HG02970 (cell line): ENCODE data around the gene TTLL4.

Experiments used
- ATAC-seq: cut with Tn5 transposase; IDR thresholded peaks from one replicate; pipeline ENCODE4 v1.9.1; 2021; ENCODE audit warnings: mild to moderate bottlenecking, moderate library complexity, moderate number of reproducible peaks; ENCODE audit not compliant: unreplicated experiment, low FRiP score

TTLL4 gene

GRCh38 chr2:218780046-218780445 lies 69.4 kb downstream of the TTLL4 start:
- ATAC-seq: no peak

GRCh38 chr2:218780851-218781690 lies 70.4 kb downstream of the TTLL4 start:
- ATAC-seq: no peak

DNA sequence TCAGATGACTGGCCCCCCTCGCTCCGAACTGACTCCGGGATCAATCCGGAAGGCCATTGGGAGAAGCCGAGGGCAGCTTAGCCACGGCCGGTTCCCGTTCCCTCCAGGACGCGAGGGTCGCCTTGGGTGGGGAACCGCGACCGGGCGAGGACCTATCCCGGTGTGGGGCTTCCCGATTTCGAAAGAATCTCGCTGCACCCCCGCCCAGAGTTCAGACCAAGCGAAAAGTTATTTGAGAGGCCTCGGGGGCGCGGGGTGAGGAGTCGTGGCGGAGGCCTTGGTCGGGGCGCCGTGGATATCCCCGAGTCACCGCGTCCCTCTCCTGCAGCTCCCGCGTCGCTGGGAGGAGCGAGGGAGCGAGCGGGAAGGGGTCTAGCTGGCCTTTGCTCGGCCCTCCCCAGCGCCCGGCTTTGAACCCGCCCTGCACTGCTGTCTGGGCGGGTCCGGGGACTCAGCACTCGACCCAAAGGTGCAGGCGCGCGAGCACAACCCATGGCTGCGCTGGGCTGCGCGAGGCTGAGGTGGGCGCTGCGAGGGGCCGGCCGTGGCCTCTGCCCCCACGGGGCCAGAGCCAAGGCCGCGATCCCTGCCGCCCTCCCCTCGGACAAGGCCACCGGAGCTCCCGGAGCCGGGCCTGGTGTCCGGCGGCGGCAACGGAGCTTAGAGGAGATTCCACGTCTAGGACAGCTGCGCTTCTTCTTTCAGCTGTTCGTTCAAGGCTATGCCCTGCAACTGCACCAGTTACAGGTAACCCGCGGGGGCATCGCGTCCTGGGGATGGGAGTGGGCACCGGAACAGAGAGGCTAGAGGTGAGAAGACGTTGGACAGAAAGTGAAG lies 71.3 kb downstream of the TTLL4 start, which contains the start of gene CYP27A1:
CYP27A1 (plus strand) TSS at position 457 of the 837 bp plus-strand sequence; CDS start at position 493, 36 bp downstream.
- ATAC-seq: no peak

DNA sequence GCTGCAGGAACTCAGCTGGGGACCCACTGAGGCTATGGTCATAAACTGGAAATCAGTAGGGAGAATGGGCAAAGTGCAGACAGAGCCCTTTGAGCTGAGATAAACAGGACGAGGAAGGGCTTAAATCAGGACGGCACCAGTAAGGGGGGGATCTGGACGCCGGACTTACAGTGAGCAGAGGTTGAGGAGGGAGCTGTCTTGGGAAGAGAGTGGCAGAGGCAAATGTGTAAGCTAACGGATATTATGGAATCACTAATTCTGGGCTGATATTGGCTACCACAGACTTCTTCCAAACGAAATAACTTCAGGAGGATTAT lies 71.9 kb downstream of the TTLL4 start:
- no peak for ATAC-seq

DNA sequence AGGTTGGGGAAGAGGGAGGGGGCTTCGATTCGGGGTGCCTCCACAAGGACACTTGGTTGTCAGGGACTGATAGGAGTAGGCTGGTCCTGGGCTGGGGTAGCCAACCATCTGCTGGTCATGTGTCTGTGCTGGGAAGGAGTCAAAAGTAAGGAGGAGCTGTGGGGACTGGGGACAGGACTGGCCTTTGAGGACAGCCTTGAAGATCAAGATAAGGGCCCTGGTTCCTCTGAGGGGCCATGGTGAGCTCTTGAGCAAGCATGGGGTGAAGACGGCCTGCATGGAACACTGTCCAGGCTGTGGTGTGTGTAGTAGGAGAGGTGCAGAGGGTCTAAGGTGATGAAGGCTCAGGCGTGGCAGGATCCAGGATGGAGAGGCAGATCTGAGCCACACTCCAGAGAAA lies 73.1 kb downstream of the TTLL4 start:
- ATAC-seq: no peak

GRCh38 chr2:218785103-218785502 lies 74.5 kb downstream of the TTLL4 start:
- ATAC-seq: no peak

DNA sequence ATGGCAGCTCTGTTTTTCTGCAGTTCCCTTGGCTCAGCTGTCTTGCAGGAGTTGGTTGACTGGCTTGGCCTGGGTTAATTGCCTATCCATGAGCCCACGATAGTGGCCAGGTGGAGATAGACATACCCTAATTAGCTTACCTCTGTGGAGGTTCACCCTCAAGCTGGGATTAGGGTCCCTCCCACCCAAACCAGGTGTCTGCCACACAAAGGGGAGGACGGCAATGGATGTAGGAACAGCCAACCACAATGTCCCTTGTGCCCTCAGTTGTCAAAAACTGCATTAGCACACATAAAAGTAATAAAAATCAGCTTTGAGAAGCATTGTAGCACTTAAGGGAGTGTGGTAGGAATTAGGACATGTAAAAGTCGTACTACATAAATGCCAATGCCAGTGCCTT lies 75.5 kb downstream of the TTLL4 start:
- no peak for ATAC-seq

DNA sequence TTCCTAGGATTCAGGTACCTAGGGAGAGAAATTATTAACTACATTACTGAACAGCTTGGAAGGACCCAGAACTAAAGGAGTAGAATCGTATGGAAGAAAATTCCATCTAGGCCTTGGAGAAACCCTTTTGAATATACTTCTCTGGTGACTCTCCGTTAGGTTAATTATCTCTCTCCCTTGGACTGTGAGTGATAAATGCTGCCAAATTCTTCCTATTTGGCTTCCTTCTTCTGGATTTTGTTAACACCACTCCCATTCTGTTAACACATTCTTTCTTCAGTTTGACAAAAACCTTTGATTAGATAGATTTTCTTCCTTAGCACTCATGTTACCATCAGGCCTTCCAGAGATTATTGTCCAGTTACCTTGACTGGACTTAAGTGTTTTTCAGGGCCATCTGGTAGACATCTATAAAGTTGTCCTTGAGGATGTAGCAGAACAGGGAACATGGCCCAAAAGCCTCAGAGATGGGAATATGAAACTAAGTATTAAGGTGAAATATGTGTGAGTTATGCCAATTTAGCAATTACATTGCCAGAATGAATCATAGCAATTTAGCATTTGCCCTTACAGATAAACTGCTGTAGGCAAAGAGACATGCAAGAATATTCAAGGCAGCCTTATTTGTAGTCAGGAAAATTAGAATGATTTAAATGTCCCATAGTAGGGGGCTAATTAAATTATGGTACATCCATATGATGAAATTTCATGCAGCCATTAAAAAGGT lies 78.1 kb downstream of the TTLL4 start:
- no peak for ATAC-seq

DNA sequence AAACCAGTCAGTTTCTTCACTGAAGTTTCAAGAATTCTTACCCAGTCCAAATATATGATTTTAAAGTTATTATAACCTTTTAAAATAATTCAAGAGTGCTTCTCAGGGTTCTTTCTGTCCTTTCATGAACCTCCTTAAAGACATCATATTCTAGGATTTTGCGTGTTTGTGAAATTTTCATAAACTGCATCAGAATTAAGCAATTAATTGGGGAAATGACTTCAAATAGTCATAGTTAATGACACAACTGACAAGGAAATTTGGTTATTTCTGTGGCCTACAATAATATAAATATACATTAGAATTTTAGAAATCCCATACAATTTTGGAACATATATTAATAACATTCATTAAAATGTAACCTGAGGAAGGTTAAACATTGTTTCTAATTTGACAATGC lies 81.8 kb downstream of the TTLL4 start:
- ATAC-seq: no peak

DNA sequence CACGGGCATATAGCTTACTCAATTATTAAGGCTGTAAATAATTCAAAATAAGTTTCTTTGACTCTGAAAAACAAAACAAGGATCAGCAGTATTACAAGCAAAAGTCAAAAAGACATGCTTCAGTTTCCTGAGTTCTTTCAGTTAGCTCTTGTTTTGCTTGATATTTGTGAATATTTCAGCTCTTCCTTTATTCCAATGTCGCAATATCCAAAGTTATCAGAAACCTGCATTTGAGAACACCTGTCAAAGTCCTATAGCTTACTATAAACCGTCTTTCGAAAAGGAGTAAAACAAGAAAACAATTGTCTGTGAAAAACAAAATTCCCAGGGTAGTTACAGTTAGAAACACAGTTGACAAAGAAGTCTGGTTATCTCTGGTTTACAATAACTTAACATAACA lies 86.1 kb downstream of the TTLL4 start:
- no peak for ATAC-seq

- no peak for ATAC-seq
Observed at GRCh38 chr2:218798767-218799504, 88.3 kb downstream of the TTLL4 start.

DNA sequence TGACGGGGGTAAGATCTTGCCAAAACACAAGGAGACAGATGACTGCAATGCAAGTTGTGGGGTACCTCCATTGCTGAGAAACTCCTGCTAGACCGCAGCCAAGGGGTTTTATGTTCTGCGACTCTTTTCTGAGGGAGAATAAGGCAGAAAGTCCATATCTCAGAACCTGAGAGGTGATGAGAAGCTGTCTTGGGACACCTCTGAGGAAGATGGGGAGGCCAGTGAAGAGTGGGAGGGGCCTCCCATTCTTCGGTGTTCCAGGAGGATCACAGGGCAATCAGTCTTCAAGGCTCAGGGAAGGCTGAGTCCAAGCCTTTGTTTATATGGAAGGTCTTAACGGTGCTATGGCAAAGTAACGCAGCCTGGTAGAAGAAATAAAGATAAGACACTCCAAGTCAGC lies 89.4 kb downstream of the TTLL4 start:
- no peak for ATAC-seq

DNA sequence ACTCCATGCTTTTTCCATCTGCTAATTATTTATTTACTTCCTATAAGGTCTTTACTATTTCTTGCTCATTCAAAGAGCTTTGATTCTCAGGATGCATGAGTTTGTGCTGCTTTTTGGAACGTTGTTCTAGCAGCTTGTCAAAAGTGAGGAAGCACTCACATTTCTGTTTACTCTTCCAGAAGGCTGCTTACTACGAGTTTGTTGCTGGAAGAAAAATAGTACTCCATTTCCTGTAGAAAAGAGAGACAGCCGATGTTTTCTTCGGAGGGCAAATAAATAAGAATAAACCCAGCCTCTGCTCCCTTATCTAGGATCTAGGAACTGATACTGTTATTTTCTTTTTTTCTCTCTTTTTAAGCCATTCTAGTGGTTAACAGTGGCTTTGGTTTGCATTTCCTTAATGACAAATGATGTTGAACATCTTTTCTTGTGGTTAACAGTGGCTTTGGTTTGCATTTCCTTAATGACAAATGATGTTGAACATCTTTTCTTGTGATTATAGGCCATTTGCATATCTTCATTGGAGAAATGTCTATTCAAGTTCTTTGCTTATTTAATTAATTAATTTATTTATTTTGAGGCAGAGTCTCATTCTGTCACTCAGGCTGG lies 91.9 kb downstream of the TTLL4 start:
- ATAC-seq: no peak

DNA sequence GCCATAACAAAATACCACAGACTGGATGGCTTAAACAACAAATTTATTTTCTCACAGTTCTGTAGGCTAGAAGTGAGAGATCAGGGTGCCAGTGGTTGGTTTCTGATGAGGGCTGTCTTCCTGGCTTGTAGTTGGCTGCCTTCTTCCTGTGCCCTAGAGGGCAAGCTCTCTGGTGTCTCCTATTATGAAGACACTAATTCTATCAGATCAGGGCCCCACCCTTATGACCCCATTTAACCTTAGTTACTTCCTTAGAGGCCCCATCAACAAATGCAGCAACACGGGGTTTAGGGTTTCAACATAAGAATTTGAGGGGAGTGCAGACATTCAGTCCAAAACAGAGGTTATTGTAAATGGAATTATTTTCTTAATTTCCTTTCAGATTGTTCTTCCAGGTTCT lies 94.2 kb downstream of the TTLL4 start:
- ATAC-seq: no peak
